ENCODE data around the gene HNRNPAB. TPM values are rescaled to one million over a fixed set of nuclear protein-coding genes. Genes with fewer than 3 reads are reported as not detected.
A peak's percentile ranks its signal among the peaks of the same experiment; 100 is the strongest.
"Not testable (repeated sequence)": the region's sequence is repeated elsewhere in the genome, so short reads cannot be mapped to it uniquely, and the experiment has no call there.

Gene HNRNPAB
- total RNA-seq, 1 experiment from 2014 or later: 408 TPM

DNA sequence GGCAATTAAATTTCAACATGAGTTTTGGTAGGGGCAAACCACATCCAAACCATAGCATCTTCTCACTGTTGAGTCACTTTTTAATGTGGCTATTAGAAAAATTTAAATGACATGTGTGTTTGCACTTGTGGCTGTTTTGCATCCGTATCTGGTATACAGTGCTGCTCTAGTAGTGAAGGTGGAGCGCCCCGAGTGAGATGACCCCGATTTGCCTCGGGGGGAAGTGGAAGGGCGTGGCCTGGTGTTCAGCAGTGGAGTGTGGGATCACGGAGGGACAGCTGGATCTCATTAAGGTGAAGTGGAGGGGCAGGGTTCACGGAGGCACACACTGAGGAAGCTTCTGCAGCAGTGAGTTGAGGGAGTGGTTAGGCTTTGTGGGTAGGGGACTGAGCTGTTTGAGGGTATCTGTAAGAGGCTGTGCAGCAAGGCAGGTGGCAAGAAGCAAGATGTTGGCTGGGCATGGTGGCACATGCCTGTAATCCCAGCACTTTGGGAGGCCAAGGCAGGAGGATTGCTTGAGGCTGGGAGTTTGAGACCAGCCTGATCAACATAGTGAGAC is 11.0 kb upstream of the HNRNPAB start:
- DNase-seq (ENCODE audit: low spot score): no peak
- no peak for TF ChIP-seq EZH2 (IDR thresholded peaks at IDR 0.05; ENCODE audit: borderline replicate concordance, low read depth, low read length, poor library complexity, severe bottlenecking)
- TF ChIP-seq, protein P1, sequence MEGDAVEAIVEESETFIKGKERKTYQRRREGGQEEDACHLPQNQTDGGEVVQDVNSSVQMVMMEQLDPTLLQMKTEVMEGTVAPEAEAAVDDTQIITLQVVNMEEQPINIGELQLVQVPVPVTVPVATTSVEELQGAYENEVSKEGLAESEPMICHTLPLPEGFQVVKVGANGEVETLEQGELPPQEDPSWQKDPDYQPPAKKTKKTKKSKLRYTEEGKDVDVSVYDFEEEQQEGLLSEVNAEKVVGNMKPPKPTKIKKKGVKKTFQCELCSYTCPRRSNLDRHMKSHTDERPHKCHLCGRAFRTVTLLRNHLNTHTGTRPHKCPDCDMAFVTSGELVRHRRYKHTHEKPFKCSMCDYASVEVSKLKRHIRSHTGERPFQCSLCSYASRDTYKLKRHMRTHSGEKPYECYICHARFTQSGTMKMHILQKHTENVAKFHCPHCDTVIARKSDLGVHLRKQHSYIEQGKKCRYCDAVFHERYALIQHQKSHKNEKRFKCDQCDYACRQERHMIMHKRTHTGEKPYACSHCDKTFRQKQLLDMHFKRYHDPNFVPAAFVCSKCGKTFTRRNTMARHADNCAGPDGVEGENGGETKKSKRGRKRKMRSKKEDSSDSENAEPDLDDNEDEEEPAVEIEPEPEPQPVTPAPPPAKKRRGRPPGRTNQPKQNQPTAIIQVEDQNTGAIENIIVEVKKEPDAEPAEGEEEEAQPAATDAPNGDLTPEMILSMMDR (conservative IDR thresholded peaks at IDR 0.05; ENCODE audit: low read depth, low read length): no peak
- ChIA-PET CTCF (interaction anchor here (0.6 kb wide), 1 partner anchor 24 kb away, joined by 6 read pairs; no protein-coding TSS in a partner anchor), POLR2A (ENCODE audit: low non-redundant PET) (no interaction called here)
- Histone ChIP-seq H3K36me3 (ENCODE audit: insufficient read depth, low read length, poor library complexity, severe bottlenecking) (no peaks in the 10 kb centered on the region), H3K9me3 (ENCODE audit: low read depth, low read length, poor library complexity, severe bottlenecking) (no peaks in the 10 kb centered on the region), H3K4me3 (ENCODE audit: low read depth, low read length, poor library complexity, severe bottlenecking) (no peak overlapping the region), H3K27ac (ENCODE audit: low read depth, low read length, poor library complexity, severe bottlenecking) (no peak overlapping the region), H3K27me3 (replicated peaks; ENCODE audit: insufficient read depth, low read depth, low read length, poor library complexity) (no peaks in the 10 kb centered on the region), H3K4me1 (ENCODE audit: insufficient read depth, low read length, poor library complexity, severe bottlenecking) (no peaks in the 10 kb centered on the region)
- BruUV-seq (replicated peaks): no TSS peak
- intact Hi-C loops (cut with micrococcal nuclease; ENCODE audit: unreplicated experiment): no loop called here

DNA sequence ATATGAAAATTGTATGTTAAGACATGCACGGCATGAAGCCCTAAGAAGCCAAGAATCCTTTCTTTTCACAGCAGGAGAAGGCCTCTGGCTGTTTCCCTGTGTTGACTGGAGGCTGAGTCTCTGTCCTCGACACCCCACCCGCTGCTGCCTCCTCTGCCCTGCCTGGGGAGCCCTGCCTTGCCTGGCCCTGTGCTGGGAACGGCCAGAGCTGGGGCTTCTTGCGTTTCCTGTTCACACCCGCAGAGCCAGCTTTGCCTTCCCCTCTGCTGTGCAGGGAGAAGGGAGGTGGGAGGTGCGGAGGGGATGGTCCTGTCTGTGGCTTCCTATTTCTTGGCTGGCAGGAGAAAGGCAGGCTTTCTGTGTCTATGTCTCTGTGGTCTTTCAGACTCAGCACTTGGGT is 10.3 kb upstream of the HNRNPAB start:
- Histone ChIP-seq H3K4me1 (ENCODE audit: insufficient read depth, low read length, poor library complexity, severe bottlenecking) (no peaks in the 10 kb centered on the region), H3K4me3 (ENCODE audit: low read depth, low read length, poor library complexity, severe bottlenecking) (no peak overlapping the region), H3K27me3 (replicated peaks; ENCODE audit: insufficient read depth, low read depth, low read length, poor library complexity) (no peaks in the 10 kb centered on the region), H3K36me3 (ENCODE audit: insufficient read depth, low read length, poor library complexity, severe bottlenecking) (no peaks in the 10 kb centered on the region), H3K9me3 (ENCODE audit: low read depth, low read length, poor library complexity, severe bottlenecking) (no peaks in the 10 kb centered on the region), H3K27ac (ENCODE audit: low read depth, low read length, poor library complexity, severe bottlenecking) (no peak overlapping the region)
- ChIA-PET POLR2A (ENCODE audit: low non-redundant PET) (no interaction called here), CTCF (no interaction called here)
- no peak for DNase-seq (ENCODE audit: low spot score)
- intact Hi-C loops (cut with micrococcal nuclease; ENCODE audit: unreplicated experiment): no loop called here
- BruUV-seq (replicated peaks): no TSS peak
- no peak for TF ChIP-seq EZH2 (IDR thresholded peaks at IDR 0.05; ENCODE audit: borderline replicate concordance, low read depth, low read length, poor library complexity, severe bottlenecking)

DNA sequence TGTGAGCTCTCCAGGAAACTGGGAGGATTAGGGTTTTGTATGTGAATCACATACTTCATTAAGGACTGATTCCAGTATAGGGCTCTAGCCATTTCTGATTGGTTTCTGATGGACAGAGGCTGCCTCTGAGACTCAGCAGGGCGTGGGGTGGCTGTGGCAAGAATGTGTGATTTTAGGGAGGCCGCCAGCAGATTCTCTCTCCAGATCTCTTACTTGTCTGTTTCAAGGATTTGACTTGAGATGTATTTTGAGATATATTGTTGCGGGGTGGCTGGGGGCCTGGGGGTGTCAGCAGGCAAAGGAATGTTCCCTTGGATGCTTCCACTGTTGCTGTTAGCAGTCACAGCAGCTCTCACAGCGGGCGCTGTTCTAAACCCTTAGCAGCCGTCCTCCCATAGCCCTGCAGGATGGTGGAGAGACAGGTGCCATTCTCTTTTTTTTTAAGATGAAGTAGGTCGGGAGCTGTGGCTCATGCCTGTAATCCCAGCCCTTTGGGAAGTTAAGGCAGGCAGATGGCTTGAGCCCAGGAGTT is 8.0 kb upstream of the HNRNPAB start:
- Histone ChIP-seq H3K27me3 (replicated peaks; ENCODE audit: insufficient read depth, low read depth, low read length, poor library complexity) (no peaks in the 10 kb centered on the region), H3K27ac (ENCODE audit: low read depth, low read length, poor library complexity, severe bottlenecking) (no peak overlapping the region), H3K9me3 (ENCODE audit: low read depth, low read length, poor library complexity, severe bottlenecking) (no peaks in the 10 kb centered on the region), H3K36me3 (ENCODE audit: insufficient read depth, low read length, poor library complexity, severe bottlenecking) (no peaks in the 10 kb centered on the region), H3K4me3 (ENCODE audit: low read depth, low read length, poor library complexity, severe bottlenecking) (no peak overlapping the region), H3K4me1 (ENCODE audit: insufficient read depth, low read length, poor library complexity, severe bottlenecking) (no peaks in the 10 kb centered on the region)
- TF ChIP-seq, protein P1 (conservative IDR thresholded peaks at IDR 0.05; ENCODE audit: low read depth, low read length): no peak
- TF ChIP-seq EZH2 (IDR thresholded peaks at IDR 0.05; ENCODE audit: borderline replicate concordance, low read depth, low read length, poor library complexity, severe bottlenecking): no peak
- ChIA-PET CTCF (no interaction called here), POLR2A (ENCODE audit: low non-redundant PET) (no interaction called here)
- no TSS peak for BruUV-seq (replicated peaks)
- intact Hi-C loops (cut with micrococcal nuclease; ENCODE audit: unreplicated experiment): no loop called here
- no peak for DNase-seq (ENCODE audit: low spot score)

DNA sequence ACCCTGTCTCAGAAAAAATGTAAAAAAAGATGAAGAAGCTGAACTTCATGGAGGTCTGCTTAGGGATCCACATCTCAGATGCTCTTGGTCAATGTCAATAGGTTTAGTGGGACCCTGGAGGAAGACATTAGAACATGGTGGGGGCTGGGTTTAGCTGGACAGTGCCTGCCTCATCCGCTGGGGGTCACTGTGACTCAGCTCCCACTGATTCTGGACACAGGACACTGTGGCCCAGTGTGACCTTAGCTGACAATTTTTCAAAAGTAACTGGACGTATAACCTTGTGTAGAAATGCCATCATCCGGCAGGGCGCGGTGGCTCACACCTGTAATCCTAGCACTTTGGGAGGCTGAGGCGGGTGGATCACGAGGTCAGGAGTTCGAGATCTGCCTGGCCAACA is 7.3 kb upstream of the HNRNPAB start:
- ChIA-PET POLR2A (ENCODE audit: low non-redundant PET) (no interaction called here), CTCF (no interaction called here)
- no peaks in the 10 kb centered on the region for H3K36me3 ChIP-seq (ENCODE audit: insufficient read depth, low read length, poor library complexity, severe bottlenecking)
- intact Hi-C loops (cut with micrococcal nuclease; ENCODE audit: unreplicated experiment): no loop called here
- no peak for TF ChIP-seq EZH2 (IDR thresholded peaks at IDR 0.05; ENCODE audit: borderline replicate concordance, low read depth, low read length, poor library complexity, severe bottlenecking)
- TF ChIP-seq, protein P1 (conservative IDR thresholded peaks at IDR 0.05; ENCODE audit: low read depth, low read length): peak; percentile 32; the same call in 1 of the 2 replicates
- no TSS peak for BruUV-seq (replicated peaks)
- no peak overlapping the region for H3K4me3 ChIP-seq (ENCODE audit: low read depth, low read length, poor library complexity, severe bottlenecking)
- H3K27me3 ChIP-seq (replicated peaks; ENCODE audit: insufficient read depth, low read depth, low read length, poor library complexity): no peaks in the 10 kb centered on the region
- DNase-seq (ENCODE audit: low spot score): no peak
- no peak overlapping the region for H3K27ac ChIP-seq (ENCODE audit: low read depth, low read length, poor library complexity, severe bottlenecking)
- H3K4me1 ChIP-seq (ENCODE audit: insufficient read depth, low read length, poor library complexity, severe bottlenecking): no peaks in the 10 kb centered on the region
- no peaks in the 10 kb centered on the region for H3K9me3 ChIP-seq (ENCODE audit: low read depth, low read length, poor library complexity, severe bottlenecking)

DNA sequence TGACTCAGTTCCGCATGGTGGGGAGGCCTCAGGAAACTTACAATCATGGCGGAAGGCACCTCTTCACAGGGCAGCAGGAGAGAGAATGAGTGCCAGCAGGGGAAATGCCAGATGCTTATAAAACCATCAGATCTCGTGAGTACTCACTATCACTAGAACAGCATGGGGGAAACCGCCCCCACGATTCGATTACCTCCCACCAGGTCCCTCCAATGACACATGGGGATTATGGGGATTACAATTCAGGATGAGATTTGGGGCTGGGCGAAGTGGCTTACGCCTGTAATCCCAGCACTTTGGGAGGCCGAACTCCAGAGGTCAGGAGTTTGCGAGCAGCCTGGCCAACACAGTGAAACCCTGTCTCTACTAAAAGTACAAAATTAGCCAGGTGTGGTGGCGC is 6.2 kb upstream of the HNRNPAB start:
- DNase-seq (ENCODE audit: low spot score); H3K4me3 ChIP-seq (ENCODE audit: low read depth, low read length, poor library complexity, severe bottlenecking); H3K9me3 ChIP-seq (ENCODE audit: low read depth, low read length, poor library complexity, severe bottlenecking); H3K27ac ChIP-seq (ENCODE audit: low read depth, low read length, poor library complexity, severe bottlenecking); intact Hi-C loops (cut with micrococcal nuclease; ENCODE audit: unreplicated experiment); H3K27me3 ChIP-seq (replicated peaks; ENCODE audit: insufficient read depth, low read depth, low read length, poor library complexity); CTCF ChIA-PET; BruUV-seq (replicated peaks); POLR2A ChIA-PET (ENCODE audit: low non-redundant PET); H3K4me1 ChIP-seq (ENCODE audit: insufficient read depth, low read length, poor library complexity, severe bottlenecking); H3K36me3 ChIP-seq (ENCODE audit: insufficient read depth, low read length, poor library complexity, severe bottlenecking): not testable (repeated sequence)

Data from A673 (cell line).